Neural progenitor cell (in vitro differentiated cells): ENCODE results near the gene S100A12. TPM values are rescaled to one million over a fixed set of nuclear protein-coding genes. Genes with fewer than 3 reads are reported as not detected.

Experiments used
- DNase-seq: peaks from one replicate; pipeline ENCODE4 v3.0.0-alpha.2; 2016; ENCODE audit warnings: low spot score
- H2AFZ ChIP-seq: fragments of 200-600 bp; sonication (generic); replicated peaks from 2 replicates; pipeline ENCODE4 v1.6.1; 2016; ENCODE audit warnings: antibody characterized with exemption
- H3F3A ChIP-seq: fragments of 200-600 bp; sonication (generic); 2 replicates; pipeline ENCODE4 v1.6.1; 2016; ENCODE audit warnings: antibody characterized with exemption, low read depth
- H3K27ac ChIP-seq: fragments of 200-600 bp; sonication (generic); 2 replicates; pipeline ENCODE4 v1.5.1; 2016; ENCODE audit warnings: mild to moderate bottlenecking
- H3K27me3 ChIP-seq: fragments of 200-600 bp; sonication (generic); 2 replicates; pipeline ENCODE4 v1.6.1; 2016; ENCODE audit warnings: mild to moderate bottlenecking, moderate library complexity
- H3K36me3 ChIP-seq: fragments of 200-600 bp; sonication (generic); 2 replicates; pipeline ENCODE4 v1.5.1; 2016
- H3K4me1 ChIP-seq: fragments of 200-600 bp; sonication (generic); 2 replicates; pipeline ENCODE4 v1.6.1; 2016; ENCODE audit warnings: mixed run types
- H3K4me2 ChIP-seq: fragments of 200-600 bp; sonication (generic); 2 replicates; pipeline ENCODE4 v1.6.1; 2016
- H3K4me3 ChIP-seq: fragments of 200-600 bp; sonication (generic); 2 replicates; pipeline ENCODE4 v1.5.1; 2016
- H3K79me2 ChIP-seq: fragments of 200-600 bp; sonication (generic); 2 replicates; pipeline ENCODE4 v1.6.1; 2016; ENCODE audit warnings: low read depth
- H3K9ac ChIP-seq: fragments of 200-600 bp; sonication (generic); 2 replicates; pipeline ENCODE4 v1.6.1; 2016
- H3K9me3 ChIP-seq: fragments of 200-600 bp; sonication (generic); 2 replicates; pipeline ENCODE4 v1.5.1; 2016; ENCODE audit warnings: low read depth
- H4K20me1 ChIP-seq: fragments of 200-600 bp; sonication (generic); 2 replicates; pipeline ENCODE4 v1.6.1; 2016; ENCODE audit warnings: low read depth
- H3K27ac Mint-ChIP-seq: 3 replicates; pipeline ENCODE4 v1.8.0; 2021; ENCODE audit warnings: mixed read lengths
- H3K27me3 Mint-ChIP-seq: 2 replicates; pipeline ENCODE4 v1.8.0; 2022; ENCODE audit warnings: low read depth, mild to moderate bottlenecking, inconsistent platforms, moderate library complexity, mixed read lengths; ENCODE audit not compliant: insufficient read depth
- H3K36me3 Mint-ChIP-seq: 3 replicates; pipeline ENCODE4 v1.8.0; 2021; ENCODE audit warnings: mixed read lengths
- H3K4me1 Mint-ChIP-seq: 3 replicates; pipeline ENCODE4 v1.8.0; 2021; ENCODE audit warnings: mixed read lengths
- H3K4me3 Mint-ChIP-seq: 3 replicates; pipeline ENCODE4 v1.8.0; 2021; ENCODE audit warnings: mild to moderate bottlenecking, moderate library complexity, mixed read lengths
- H3K9me3 Mint-ChIP-seq: 3 replicates; pipeline ENCODE4 v1.8.0; 2020; ENCODE audit warnings: mixed read lengths
- EZH2 ChIP-seq: fragments of 200-600 bp; sonication (generic); IDR thresholded peaks from 2 replicates; pipeline ENCODE4 v1.6.1; 2017; ENCODE audit warnings: antibody characterized with exemption, mild to moderate bottlenecking, moderate library complexity
- EZH2phosphoT487 ChIP-seq: fragments of 200-600 bp; sonication (generic); IDR thresholded peaks from 2 replicates; pipeline ENCODE4 v1.6.1; 2017; ENCODE audit warnings: antibody characterized with exemption
- total RNA-seq: library from RNA; depleted of rRNA; stranded (reverse); fragments of >200 nt; gene quantifications from 2 replicates; pipeline ENCODE4 v1.2.3, GENCODE V29; 2015; ENCODE audit warnings: low replicate concordance
- TF ChIP-seq, protein P1 (sequence below): fragments of 200-600 bp; sonication (generic); IDR thresholded peaks from 2 replicates; pipeline ENCODE4 v1.5.1; 2017; ENCODE audit warnings: antibody characterized with exemption, mild to moderate bottlenecking

The S100A12 gene
- total RNA-seq, 1 donor from 2014 or later, result not detected

DNA sequence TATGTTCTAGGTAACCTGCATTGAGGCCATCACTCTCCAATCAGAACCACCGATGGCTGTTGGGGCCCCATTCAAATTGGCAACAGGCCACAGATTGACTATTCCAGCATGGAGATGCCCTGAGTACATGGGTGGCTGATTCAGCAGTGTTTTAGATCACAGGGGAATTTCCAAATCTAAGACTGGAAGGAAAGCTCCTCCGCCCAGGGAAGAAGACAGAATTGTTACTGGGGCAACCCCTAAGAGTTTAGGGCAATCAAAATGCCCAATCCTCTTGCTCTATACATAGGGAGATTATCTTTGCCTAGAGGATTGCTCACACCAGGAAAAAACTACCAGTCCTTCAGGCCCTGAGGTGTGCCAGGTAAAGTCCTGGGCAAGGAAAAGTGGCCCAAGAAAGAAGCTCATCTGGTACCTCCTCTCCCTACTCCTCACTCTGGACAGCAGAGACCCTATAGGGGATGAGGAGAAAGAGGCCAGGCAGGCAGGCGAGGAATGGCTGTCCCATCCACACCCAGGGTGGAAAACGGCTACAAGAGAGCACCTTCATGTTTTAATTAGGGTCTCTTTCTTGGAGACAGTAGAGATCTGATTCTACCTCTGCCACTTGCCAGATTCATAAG, 9.6 kb upstream of the S100A12 start:
- H2AFZ ChIP-seq, result no peak overlapping the region
- H3K79me2 ChIP-seq, result no peaks in the 10 kb centered on the region
- Mint-ChIP-seq H3K4me3 (no peak overlapping the region), H3K27me3 (peaks cover 2% of the 10 kb centered on the region), H3K36me3 (no peaks in the 10 kb centered on the region), H3K27ac (no peak overlapping the region), H3K4me1 (no peaks in the 10 kb centered on the region), H3K9me3 (peaks cover 4% of the 10 kb centered on the region)
- TF ChIP-seq, protein P1, sequence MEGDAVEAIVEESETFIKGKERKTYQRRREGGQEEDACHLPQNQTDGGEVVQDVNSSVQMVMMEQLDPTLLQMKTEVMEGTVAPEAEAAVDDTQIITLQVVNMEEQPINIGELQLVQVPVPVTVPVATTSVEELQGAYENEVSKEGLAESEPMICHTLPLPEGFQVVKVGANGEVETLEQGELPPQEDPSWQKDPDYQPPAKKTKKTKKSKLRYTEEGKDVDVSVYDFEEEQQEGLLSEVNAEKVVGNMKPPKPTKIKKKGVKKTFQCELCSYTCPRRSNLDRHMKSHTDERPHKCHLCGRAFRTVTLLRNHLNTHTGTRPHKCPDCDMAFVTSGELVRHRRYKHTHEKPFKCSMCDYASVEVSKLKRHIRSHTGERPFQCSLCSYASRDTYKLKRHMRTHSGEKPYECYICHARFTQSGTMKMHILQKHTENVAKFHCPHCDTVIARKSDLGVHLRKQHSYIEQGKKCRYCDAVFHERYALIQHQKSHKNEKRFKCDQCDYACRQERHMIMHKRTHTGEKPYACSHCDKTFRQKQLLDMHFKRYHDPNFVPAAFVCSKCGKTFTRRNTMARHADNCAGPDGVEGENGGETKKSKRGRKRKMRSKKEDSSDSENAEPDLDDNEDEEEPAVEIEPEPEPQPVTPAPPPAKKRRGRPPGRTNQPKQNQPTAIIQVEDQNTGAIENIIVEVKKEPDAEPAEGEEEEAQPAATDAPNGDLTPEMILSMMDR, result no peak
- TF ChIP-seq EZH2phosphoT487 (no peak), EZH2 (no peak)
- no peak overlapping the region for H3K4me3 ChIP-seq
- H3K4me2 ChIP-seq, result no peak overlapping the region
- H3K27ac ChIP-seq, result no peak overlapping the region
- no peaks in the 10 kb centered on the region for H3K36me3 ChIP-seq
- no peaks in the 10 kb centered on the region for H3F3A ChIP-seq
- no peaks in the 10 kb centered on the region for H3K9me3 ChIP-seq
- H3K4me1 ChIP-seq, result no peaks in the 10 kb centered on the region
- no peak overlapping the region for H3K9ac ChIP-seq
- H3K27me3 ChIP-seq, result no peaks in the 10 kb centered on the region
- no peaks in the 10 kb centered on the region for H4K20me1 ChIP-seq
- DNase-seq, result no peak

DNA sequence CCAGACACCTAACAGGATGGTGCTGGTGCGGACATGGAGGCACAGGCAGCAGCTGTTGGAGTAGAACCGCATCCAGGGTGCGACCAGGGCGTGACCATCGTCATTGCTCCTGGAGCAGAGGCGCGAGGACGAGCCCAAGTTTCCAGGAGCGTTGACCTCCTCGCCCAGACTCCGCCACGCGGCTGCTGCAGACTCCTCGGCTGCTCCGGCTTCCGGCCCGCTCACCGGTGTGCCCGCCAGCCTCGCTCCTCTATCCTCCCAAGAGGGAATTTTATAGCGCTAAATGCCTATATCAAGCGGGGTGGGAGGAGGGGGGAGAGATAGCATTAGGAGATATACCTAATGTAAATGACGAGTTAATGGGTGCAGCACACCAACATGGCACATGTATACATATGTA, 5.3 kb upstream of the S100A12 start:
- H3F3A ChIP-seq, result no peaks in the 10 kb centered on the region
- Mint-ChIP-seq H3K9me3 (peaks cover 4% of the 10 kb centered on the region), H3K27ac (no peak overlapping the region), H3K27me3 (peaks cover 7% of the 10 kb centered on the region), H3K36me3 (no peaks in the 10 kb centered on the region), H3K4me3 (no peak overlapping the region), H3K4me1 (no peaks in the 10 kb centered on the region)
- no peak overlapping the region for H3K9ac ChIP-seq
- no peaks in the 10 kb centered on the region for H3K27me3 ChIP-seq
- no peak for DNase-seq
- H2AFZ ChIP-seq, result no peak overlapping the region
- no peak overlapping the region for H3K4me3 ChIP-seq
- no peaks in the 10 kb centered on the region for H4K20me1 ChIP-seq
- no peak overlapping the region for H3K27ac ChIP-seq
- H3K36me3 ChIP-seq, result no peaks in the 10 kb centered on the region
- H3K4me1 ChIP-seq, result no peaks in the 10 kb centered on the region
- no peak overlapping the region for H3K4me2 ChIP-seq
- H3K79me2 ChIP-seq, result no peaks in the 10 kb centered on the region
- no peaks in the 10 kb centered on the region for H3K9me3 ChIP-seq
- TF ChIP-seq EZH2phosphoT487, result no peak
- TF ChIP-seq, protein P1, result no peak
- TF ChIP-seq EZH2, result no peak

DNA sequence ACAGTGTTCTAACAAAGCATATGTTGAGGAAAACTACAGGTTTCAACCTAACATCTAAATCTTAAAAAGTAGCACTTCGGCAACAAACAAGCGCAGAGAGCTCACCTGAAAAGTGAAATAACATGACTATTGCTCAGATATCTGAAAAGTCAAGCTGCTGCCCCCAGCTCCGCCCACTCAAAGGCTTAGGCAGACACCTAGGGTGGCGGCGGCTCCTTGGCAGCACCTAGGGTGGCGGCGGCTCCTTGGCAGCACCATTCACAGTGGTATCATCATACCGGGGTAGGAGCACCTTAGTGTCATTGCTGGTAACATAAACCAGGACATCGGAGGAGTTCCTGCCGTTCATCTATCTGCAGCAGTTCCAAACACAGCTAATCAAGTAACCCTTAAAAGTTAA, 4.2 kb upstream of the S100A12 start:
- H3K27ac ChIP-seq, result no peak overlapping the region
- peaks cover 4% of the 10 kb centered on the region for H3K9me3 Mint-ChIP-seq
- TF ChIP-seq EZH2, result no peak
- TF ChIP-seq, protein P1, result no peak
- TF ChIP-seq EZH2phosphoT487, result no peak
- no peaks in the 10 kb centered on the region for H3F3A ChIP-seq
- no peaks in the 10 kb centered on the region for H3K4me1 Mint-ChIP-seq
- no peak overlapping the region for H3K27ac Mint-ChIP-seq
- no peak overlapping the region for H2AFZ ChIP-seq
- no peak overlapping the region for H3K4me3 Mint-ChIP-seq
- no peaks in the 10 kb centered on the region for H3K9me3 ChIP-seq
- H3K4me3 ChIP-seq, result no peak overlapping the region
- no peaks in the 10 kb centered on the region for H3K36me3 ChIP-seq
- H4K20me1 ChIP-seq, result no peaks in the 10 kb centered on the region
- H3K4me1 ChIP-seq, result no peaks in the 10 kb centered on the region
- no peak for DNase-seq
- H3K27me3 ChIP-seq, result no peaks in the 10 kb centered on the region
- H3K27me3 Mint-ChIP-seq, result peaks cover 10% of the 10 kb centered on the region
- H3K79me2 ChIP-seq, result no peaks in the 10 kb centered on the region
- no peak overlapping the region for H3K4me2 ChIP-seq
- H3K36me3 Mint-ChIP-seq, result no peaks in the 10 kb centered on the region
- no peak overlapping the region for H3K9ac ChIP-seq
